PFSK-1 (cell line): Measurements from ENCODE around the gene CPAMD8.

Experiments used
- FOXP2 ChIP-seq: optimal IDR thresholded peaks from 2 replicates; pipeline ENCODE3; 2011; ENCODE audit warnings: borderline replicate concordance, control low read depth, inconsistent platforms; ENCODE audit not compliant: insufficient read depth; ENCODE audit errors: extremely low read length, extremely low read depth
- POLR2AphosphoS5 ChIP-seq: IDR thresholded peaks from 2 replicates; pipeline ENCODE4 v1.6.1; 2012; ENCODE audit warnings: low read depth, mild to moderate bottlenecking, control low read depth, low read length, moderate library complexity
- REST ChIP-seq, 2 experiments: IDR thresholded peaks; 2 replicates each; pipeline versions ENCODE4 v1.6.1 to v1.8.0; 2011 to 2012; ENCODE audit warnings: low read depth in 2 of 2, low read length in 2 of 2, control low read depth in 1 of 2, inconsistent platforms in 1 of 2, mild to moderate bottlenecking in 1 of 2, moderate library complexity in 1 of 2; ENCODE audit not compliant: insufficient read depth in 1 of 2
- SIN3A ChIP-seq: IDR thresholded peaks from 2 replicates; pipeline ENCODE4 v1.6.1; 2012; ENCODE audit warnings: mild to moderate bottlenecking, low read length, moderate library complexity, borderline replicate concordance; ENCODE audit not compliant: insufficient read depth
- TAF1 ChIP-seq: IDR thresholded peaks from 2 replicates; pipeline ENCODE4 v1.6.1; 2012; ENCODE audit warnings: low read length, control low read depth, borderline replicate concordance; ENCODE audit not compliant: insufficient read depth

Gene CPAMD8

GRCh38 chr19:16921766-16922591 lies 104.6 kb downstream of the CPAMD8 start:
- TF ChIP-seq SIN3A (no peak), TAF1 (no peak), FOXP2 (no peak), REST (IDR thresholded peaks at IDR 0.05; ENCODE audit: insufficient read depth in 1 of 2, low read depth in 2 of 2, low read length in 2 of 2) (no peak), POLR2AphosphoS5 (no peak)

- TF ChIP-seq FOXP2 (no peak), TAF1 (no peak)
These were observed 105.6 kb downstream of the CPAMD8 start for GRCh38 chr19:16920816-16921529.

- TF ChIP-seq TAF1 (no peak), SIN3A (no peak), REST (IDR thresholded peaks at IDR 0.05; ENCODE audit: insufficient read depth in 1 of 2, low read depth in 2 of 2, low read length in 2 of 2) (no peak), FOXP2 (no peak), POLR2AphosphoS5 (no peak)
These were observed 107.1 kb downstream of the CPAMD8 start for GRCh38 chr19:16919496-16919895.

GRCh38 chr19:16917401-16917800 lies 109.2 kb downstream of the CPAMD8 start:
- TF ChIP-seq REST (IDR thresholded peaks at IDR 0.05; ENCODE audit: insufficient read depth in 1 of 2, low read depth in 2 of 2, low read length in 2 of 2) = no peak
- TF ChIP-seq SIN3A = no peak
- TF ChIP-seq TAF1 = no peak
- no peak for TF ChIP-seq POLR2AphosphoS5
- no peak for TF ChIP-seq FOXP2

- TF ChIP-seq POLR2AphosphoS5 = no peak
- no peak for TF ChIP-seq FOXP2
- no peak for TF ChIP-seq REST (IDR thresholded peaks at IDR 0.05; ENCODE audit: insufficient read depth in 1 of 2, low read depth in 2 of 2, low read length in 2 of 2)
- no peak for TF ChIP-seq SIN3A
- TF ChIP-seq TAF1 = no peak
These were observed 110.9 kb downstream of the CPAMD8 start for GRCh38 chr19:16915734-16916133.
